Measurements from ENCODE around the gene SMARCE1.
"Not testable (repeated sequence)": the region's sequence is repeated elsewhere in the genome, so short reads cannot be mapped to it uniquely, and the experiment has no call there.

Gene SMARCE1

GRCh38 chr17:40596261-40596919 is 51.2 kb downstream of the SMARCE1 start:
- H3K27ac ChIP-seq (ENCODE audit: low read depth, low read length), result peak overlapping the region; percentile 34; the same call in 1 of the 2 replicates
- no peaks in the 10 kb centered on the region for H3K27me3 ChIP-seq (ENCODE audit: low read length)
- TF ChIP-seq EZH2phosphoT487 (conservative IDR thresholded peaks at IDR 0.05; ENCODE audit: low read length) (no peak), CTCF (IDR thresholded peaks at IDR 0.05; ENCODE audit: insufficient read depth, low read length, poor library complexity, severe bottlenecking) (no peak)
- H3K9me2 ChIP-seq (replicated peaks; ENCODE audit: insufficient read depth, low read length), result no peaks in the 10 kb centered on the region
- peak overlapping the region; percentile 36 for H2AFZ ChIP-seq (ENCODE audit: low read depth, low read length, severe bottlenecking)
- H3K36me3 ChIP-seq (ENCODE audit: low read length), result no peaks in the 10 kb centered on the region
- no peaks in the 10 kb centered on the region for H3F3A ChIP-seq (ENCODE audit: insufficient read depth)
- H3K4me3 ChIP-seq (ENCODE audit: insufficient read depth, low read length, poor library complexity, severe bottlenecking), result no peak overlapping the region
- H4K20me1 ChIP-seq (ENCODE audit: low read depth, low read length), result no peaks in the 10 kb centered on the region
- peaks cover 6% of the 10 kb centered on the region; the same call in 1 of the 2 replicates for H3K9me3 ChIP-seq (ENCODE audit: insufficient read depth, low read length)
- peak overlapping the region; percentile 17 for H3K4me2 ChIP-seq (ENCODE audit: low read depth, low read length, poor library complexity, severe bottlenecking)
- H3K79me2 ChIP-seq (ENCODE audit: insufficient read depth, low read length), result no peaks in the 10 kb centered on the region
- H3K9ac ChIP-seq (ENCODE audit: low read length), result no peak overlapping the region

GRCh38 chr17:40590742-40591141 is 56.9 kb downstream of the SMARCE1 start:
- Histone ChIP-seq H3K27ac (ENCODE audit: low read depth, low read length) (no peak overlapping the region), H3K9ac (ENCODE audit: low read length) (no peak overlapping the region), H4K20me1 (ENCODE audit: low read depth, low read length) (no peaks in the 10 kb centered on the region), H3K4me3 (ENCODE audit: insufficient read depth, low read length, poor library complexity, severe bottlenecking) (no peak overlapping the region), H3K36me3 (ENCODE audit: low read length) (no peaks in the 10 kb centered on the region), H3K27me3 (ENCODE audit: low read length) (no peaks in the 10 kb centered on the region), H3K79me2 (ENCODE audit: insufficient read depth, low read length) (no peaks in the 10 kb centered on the region), H3K4me2 (ENCODE audit: low read depth, low read length, poor library complexity, severe bottlenecking) (no peak overlapping the region), H2AFZ (ENCODE audit: low read depth, low read length, severe bottlenecking) (no peak overlapping the region), H3K9me3 (ENCODE audit: insufficient read depth, low read length) (no peaks in the 10 kb centered on the region), H3F3A (ENCODE audit: insufficient read depth) (no peaks in the 10 kb centered on the region), H3K9me2 (replicated peaks; ENCODE audit: insufficient read depth, low read length) (no peaks in the 10 kb centered on the region)
- TF ChIP-seq CTCF (IDR thresholded peaks at IDR 0.05; ENCODE audit: insufficient read depth, low read length, poor library complexity, severe bottlenecking), result no peak
- no peak for TF ChIP-seq EZH2phosphoT487 (conservative IDR thresholded peaks at IDR 0.05; ENCODE audit: low read length)

- no peak overlapping the region for H3K4me2 ChIP-seq (ENCODE audit: low read depth, low read length, poor library complexity, severe bottlenecking)
- H3K36me3 ChIP-seq (ENCODE audit: low read length), result no peaks in the 10 kb centered on the region
- no peaks in the 10 kb centered on the region for H3K9me2 ChIP-seq (replicated peaks; ENCODE audit: insufficient read depth, low read length)
- no peaks in the 10 kb centered on the region for H3K9me3 ChIP-seq (ENCODE audit: insufficient read depth, low read length)
- H4K20me1 ChIP-seq (ENCODE audit: low read depth, low read length), result no peaks in the 10 kb centered on the region
- H2AFZ ChIP-seq (ENCODE audit: low read depth, low read length, severe bottlenecking), result no peak overlapping the region
- H3K9ac ChIP-seq (ENCODE audit: low read length), result no peak overlapping the region
- no peak overlapping the region for H3K4me3 ChIP-seq (ENCODE audit: insufficient read depth, low read length, poor library complexity, severe bottlenecking)
- TF ChIP-seq CTCF (IDR thresholded peaks at IDR 0.05; ENCODE audit: insufficient read depth, low read length, poor library complexity, severe bottlenecking), result no peak
- no peak for TF ChIP-seq EZH2phosphoT487 (conservative IDR thresholded peaks at IDR 0.05; ENCODE audit: low read length)
- H3F3A ChIP-seq (ENCODE audit: insufficient read depth), result no peaks in the 10 kb centered on the region
- H3K27me3 ChIP-seq (ENCODE audit: low read length), result no peaks in the 10 kb centered on the region
- no peak overlapping the region for H3K27ac ChIP-seq (ENCODE audit: low read depth, low read length)
- no peaks in the 10 kb centered on the region for H3K79me2 ChIP-seq (ENCODE audit: insufficient read depth, low read length)
These were observed 59.1 kb downstream of the SMARCE1 start for GRCh38 chr17:40588552-40588951.

GRCh38 chr17:40586264-40586663 is 61.4 kb downstream of the SMARCE1 start:
- not testable (repeated sequence) for H3K27ac ChIP-seq (ENCODE audit: low read depth, low read length); H3K9ac ChIP-seq (ENCODE audit: low read length); H2AFZ ChIP-seq (ENCODE audit: low read depth, low read length, severe bottlenecking); H3F3A ChIP-seq (ENCODE audit: insufficient read depth); H3K4me3 ChIP-seq (ENCODE audit: insufficient read depth, low read length, poor library complexity, severe bottlenecking); H4K20me1 ChIP-seq (ENCODE audit: low read depth, low read length); H3K9me3 ChIP-seq (ENCODE audit: insufficient read depth, low read length); H3K9me2 ChIP-seq (replicated peaks; ENCODE audit: insufficient read depth, low read length); H3K79me2 ChIP-seq (ENCODE audit: insufficient read depth, low read length); H3K27me3 ChIP-seq (ENCODE audit: low read length); H3K4me2 ChIP-seq (ENCODE audit: low read depth, low read length, poor library complexity, severe bottlenecking); H3K36me3 ChIP-seq (ENCODE audit: low read length)

GRCh38 chr17:40584950-40585349 is 62.7 kb downstream of the SMARCE1 start:
- H4K20me1 ChIP-seq (ENCODE audit: low read depth, low read length); H3K9me2 ChIP-seq (replicated peaks; ENCODE audit: insufficient read depth, low read length); H3K4me2 ChIP-seq (ENCODE audit: low read depth, low read length, poor library complexity, severe bottlenecking); H3K27ac ChIP-seq (ENCODE audit: low read depth, low read length); H3K9ac ChIP-seq (ENCODE audit: low read length); H3K79me2 ChIP-seq (ENCODE audit: insufficient read depth, low read length); H3K27me3 ChIP-seq (ENCODE audit: low read length); H3K36me3 ChIP-seq (ENCODE audit: low read length); H3K9me3 ChIP-seq (ENCODE audit: insufficient read depth, low read length); H3F3A ChIP-seq (ENCODE audit: insufficient read depth); H3K4me3 ChIP-seq (ENCODE audit: insufficient read depth, low read length, poor library complexity, severe bottlenecking); H2AFZ ChIP-seq (ENCODE audit: low read depth, low read length, severe bottlenecking): not testable (repeated sequence)
